Hindlimb muscle (tissue), 1 donor: Measurements from ENCODE around the gene NPHP3. TPM values are rescaled to one million over a fixed set of nuclear protein-coding genes. Genes with fewer than 3 reads are reported as not detected.
"Not testable (repeated sequence)": the region's sequence is repeated elsewhere in the genome, so short reads cannot be mapped to it uniquely, and the experiment has no call there.

Experiments
- DNase-seq: peaks from one replicate; pipeline ENCODE4 v3.0.0-alpha.2; 2013
- polyA plus RNA-seq: library from polyadenylated mRNA; unstranded; fragments of 120-200 nt; gene quantifications from one replicate; pipeline ENCODE4 v1.2.1, GENCODE V29; 2013; ENCODE audit not compliant: insufficient read length

Gene NPHP3
- 36.1 TPM for polyA plus RNA-seq

- DNase-seq, result peak; percentile 95
These were observed at the start of gene NPHP3 for GRCh38 chr3:132722165-132723023. TSS of gene NPHP3 (minus strand) at chr3:132722409. CDS start at chr3:132722355, 54 bp downstream.

DNA sequence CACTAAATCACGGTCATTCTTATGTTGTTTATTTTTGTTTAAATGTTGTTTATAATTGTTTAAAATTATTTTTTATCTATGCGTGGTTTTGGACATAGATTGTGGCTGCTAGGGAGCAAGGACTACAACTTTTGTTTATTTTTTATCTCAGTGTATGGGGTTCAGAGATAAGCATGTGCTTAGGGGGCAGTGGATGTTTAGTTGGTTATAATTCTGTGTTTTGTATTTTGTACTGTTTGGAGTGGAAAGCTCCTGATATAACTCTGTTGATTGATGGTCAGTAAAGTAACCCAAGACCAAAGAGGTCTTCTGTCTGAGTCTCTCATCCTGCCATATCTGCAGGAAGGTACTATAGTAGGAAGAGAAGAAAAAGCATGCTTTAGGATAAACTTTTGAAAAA, 36.5 kb upstream of the NPHP3 start:
- DNase-seq, result no peak

- DNase-seq, result no peak
These were observed 34.0 kb upstream of the NPHP3 start for GRCh38 chr3:132756108-132756650.

GRCh38 chr3:132753946-132754345, 31.7 kb upstream of the NPHP3 start:
- DNase-seq, result no peak

DNA sequence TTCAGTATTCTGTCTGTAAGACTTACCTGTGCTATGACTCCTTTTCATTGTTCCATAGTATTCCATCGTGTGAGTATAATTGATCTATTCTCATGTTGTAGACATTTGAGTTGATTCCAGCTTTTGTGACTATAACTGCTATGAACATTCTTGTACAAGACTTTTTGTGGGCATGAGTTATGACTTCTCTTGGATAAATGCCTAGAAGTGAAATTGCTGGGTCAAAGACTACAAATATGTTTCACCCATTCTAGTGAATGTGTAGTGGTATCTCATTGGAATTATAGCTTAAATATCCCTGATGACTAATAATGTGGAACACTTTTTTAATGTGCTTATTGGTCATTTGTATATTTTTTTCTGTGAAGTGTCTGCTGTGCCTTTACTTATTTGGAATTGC, 27.6 kb upstream of the NPHP3 start:
- DNase-seq, result no peak

DNA sequence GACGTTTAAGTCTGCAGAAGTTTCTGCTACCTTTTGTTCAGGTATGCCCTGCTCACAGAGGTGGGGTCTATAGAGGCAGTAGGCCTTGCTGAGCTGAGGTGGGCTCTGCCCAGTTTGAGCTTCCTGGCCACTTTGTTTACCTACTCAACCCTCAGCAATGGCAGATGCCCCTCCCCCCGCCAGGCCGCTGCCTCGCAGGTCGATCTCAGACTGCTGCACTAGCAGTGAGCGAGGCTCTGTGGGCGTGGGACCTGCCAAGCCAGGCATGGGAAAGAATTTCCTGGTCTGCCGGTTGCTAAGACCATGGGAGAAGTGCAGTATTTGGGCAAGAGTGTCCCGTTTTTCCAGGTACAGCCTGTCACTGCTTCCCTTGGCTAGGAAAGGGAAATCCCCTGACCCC, 24.5 kb upstream of the NPHP3 start:
- not testable (repeated sequence) for DNase-seq

DNA sequence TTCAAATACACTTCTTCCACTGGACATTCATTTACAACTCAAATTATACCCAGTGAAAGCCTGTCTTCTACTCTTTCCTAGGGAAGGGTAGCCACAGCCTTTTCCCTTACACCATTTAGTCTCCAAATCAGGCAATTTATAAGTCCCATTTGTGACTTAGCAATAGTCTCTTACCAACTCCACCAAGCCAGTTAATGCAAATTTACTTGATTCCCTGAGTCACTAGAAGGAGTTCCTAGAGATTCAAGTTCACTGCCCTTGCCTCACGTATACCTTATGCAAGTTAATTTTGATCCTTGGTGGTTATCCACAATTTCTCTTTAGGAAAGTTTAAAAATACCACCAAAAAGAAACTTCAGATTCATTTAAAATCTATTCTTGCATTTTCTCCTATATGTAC, 16.1 kb upstream of the NPHP3 start:
- no peak for DNase-seq

DNA sequence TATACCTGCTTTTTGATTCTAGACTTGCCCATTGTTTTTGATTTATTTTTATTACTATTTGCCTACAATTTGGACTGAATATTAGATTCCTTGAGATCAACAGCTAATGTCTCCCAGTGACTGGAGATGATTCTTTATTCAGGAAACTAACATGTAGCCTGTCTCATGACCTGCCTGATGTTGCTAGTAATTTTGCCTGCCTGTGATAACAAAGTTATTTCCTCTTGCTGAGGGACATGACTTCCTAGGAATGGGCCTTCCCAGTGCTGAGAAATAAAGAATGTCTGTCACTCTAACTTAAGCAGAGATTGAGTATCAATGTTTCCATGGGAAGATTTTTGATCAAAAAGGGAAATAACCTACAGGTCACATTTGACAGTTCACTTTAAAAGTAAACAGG, 13.4 kb upstream of the NPHP3 start:
- DNase-seq, result no peak

DNA sequence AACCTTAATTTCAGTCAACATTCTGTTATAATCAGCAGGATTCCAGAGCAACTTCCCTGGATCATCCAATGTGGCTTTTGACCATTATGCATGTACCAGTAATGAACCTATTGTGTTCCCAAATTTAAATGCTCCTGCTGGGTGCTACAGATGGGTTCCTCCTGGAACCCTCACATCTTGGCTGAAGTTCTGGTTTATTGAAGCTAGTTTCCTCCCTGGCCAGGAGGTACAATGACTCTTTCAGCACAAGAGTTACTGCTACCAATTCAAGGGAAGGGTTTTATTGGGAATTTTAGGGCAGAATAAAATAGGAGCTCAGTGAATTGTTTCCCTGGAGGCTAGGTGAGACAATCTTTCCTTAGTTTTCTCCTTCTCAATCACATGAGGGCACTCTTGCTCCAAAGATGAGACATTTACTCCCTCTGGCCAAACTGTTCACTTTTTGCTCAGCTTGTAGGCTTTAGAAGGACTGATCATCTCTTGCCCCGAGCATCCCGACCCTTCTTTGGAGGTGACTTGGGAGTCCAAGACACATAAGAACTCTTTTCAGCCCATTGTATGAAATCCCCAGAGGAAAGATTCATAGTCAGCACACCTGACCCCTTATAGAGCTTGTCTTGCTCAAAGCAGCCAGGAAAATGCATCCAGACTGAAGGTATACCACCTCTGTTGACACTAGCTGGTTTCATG, 8.8 kb upstream of the NPHP3 start:
- peak; percentile 56 for DNase-seq

GRCh38 chr3:132726341-132726823, 4.2 kb upstream of the NPHP3 start:
- no peak for DNase-seq

DNA sequence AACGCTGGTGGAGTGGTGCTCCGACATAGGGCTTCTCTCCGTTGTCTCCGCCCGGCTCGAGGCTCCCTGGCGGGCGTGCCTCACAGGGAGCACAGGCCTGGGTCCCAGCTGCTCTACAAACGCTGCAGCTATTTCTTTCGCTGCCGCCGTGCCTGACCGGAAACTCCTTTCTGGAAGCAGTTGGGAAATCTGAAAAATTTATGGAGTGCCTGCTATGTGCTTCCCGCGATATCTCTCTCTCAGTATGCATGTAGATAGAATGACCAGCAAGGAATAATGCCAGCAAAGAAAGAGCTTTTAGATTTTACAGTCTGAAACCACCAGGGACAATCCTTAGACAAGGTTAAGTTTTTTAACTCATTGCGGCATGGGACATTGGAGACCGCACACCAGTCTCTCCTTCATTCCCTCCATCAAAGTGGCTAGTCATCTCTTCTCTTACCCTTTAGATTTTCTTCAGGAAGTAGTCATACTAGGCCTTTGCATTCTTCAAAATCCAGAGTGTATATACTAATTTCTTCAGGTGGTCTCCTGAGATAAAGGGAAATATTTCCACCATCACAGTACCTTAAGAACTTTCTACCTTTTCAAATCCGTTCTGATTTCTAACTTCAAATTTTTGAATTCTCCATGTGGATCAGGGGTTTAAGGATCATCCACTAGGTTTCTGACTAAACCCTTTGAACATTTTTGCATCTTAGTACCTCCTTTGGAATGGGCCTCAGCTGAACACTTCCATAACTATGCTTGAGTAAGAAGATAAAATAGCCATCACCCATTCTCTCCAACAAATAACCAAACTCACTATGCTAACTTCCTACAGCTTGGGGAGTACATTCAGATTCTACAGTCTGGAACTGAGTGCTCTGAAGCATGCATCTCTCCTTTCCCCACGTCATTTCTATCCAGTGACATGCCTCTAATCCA, 1.1 kb upstream of the NPHP3 start:
- no peak for DNase-seq

DNA sequence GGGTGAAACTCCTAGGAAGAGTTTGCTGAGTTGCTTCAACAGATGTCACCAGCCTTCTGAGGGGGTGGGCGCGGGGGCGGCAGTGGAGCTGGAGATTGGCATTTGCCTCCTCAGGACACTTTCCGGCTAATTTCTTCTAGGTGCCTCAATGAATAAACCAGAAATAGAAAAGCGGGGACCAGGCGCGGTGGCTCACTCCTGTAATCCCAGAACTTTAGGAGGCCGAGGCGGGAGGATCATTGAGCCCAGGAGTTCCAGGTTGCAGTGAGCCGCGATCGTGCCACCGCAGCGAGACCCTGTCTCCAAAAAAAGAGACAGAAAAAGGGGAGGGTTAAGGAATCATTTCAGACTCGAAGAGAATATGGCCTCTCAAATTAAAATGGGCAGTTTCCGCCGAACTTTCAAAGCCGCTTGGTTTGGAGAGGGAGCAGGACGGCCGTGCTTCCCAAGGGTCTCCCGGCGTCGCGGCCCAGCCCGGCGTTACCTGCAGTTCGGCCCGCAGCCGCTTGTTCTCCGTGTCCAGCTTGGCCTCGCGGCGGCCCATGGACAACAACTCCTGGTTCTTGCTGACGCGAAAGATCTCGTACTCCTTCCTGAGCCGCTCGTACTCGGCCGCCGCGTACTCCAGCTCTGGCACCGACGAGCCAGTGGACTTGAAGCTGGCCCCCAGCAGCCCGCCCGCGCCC, 587 bp downstream of the NPHP3 start:
- DNase-seq, result no peak

DNA sequence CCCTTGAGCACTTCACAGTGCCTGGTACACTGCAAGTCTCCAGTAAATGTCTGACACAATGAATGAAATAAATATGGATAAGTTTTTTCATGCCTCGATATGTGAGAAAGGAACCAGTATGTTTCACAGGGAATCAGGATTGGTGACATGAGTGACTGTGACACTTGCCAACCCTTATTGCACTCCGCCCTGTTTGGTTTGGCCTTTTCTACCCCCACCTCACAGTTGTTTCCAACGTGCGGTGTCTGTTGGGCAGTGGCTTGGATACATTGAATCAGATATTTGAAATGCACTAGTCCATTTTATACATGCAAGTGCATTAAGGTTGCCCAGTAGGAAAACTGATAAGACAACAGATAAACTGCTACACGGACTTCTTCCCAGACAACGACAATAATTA, 2.0 kb downstream of the NPHP3 start:
- DNase-seq, result no peak

DNA sequence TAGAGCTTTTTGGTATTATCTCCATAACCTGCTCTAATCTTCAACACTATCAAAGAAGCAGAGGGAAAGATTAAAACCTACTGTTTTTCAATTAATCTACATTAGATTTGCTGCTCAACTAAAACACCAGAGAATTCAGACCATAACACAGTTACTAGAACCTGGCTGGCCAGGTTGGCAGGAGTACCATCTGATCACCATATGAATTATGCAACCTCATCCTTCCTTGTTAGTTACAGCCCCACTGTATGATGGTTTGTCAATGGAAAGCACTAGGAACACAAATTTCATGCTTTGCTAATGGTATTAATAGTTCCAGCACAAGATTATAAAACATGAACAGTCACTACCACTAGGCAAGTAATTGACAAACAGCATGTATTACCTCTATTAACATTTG, 5.8 kb downstream of the NPHP3 start:
- DNase-seq, result no peak

GRCh38 chr3:132713977-132714727, 8.1 kb downstream of the NPHP3 start:
- DNase-seq, result no peak

- no peak for DNase-seq
These were observed 11.9 kb downstream of the NPHP3 start for GRCh38 chr3:132710311-132710710.

- DNase-seq, result no peak
These were observed 12.4 kb downstream of the NPHP3 start for GRCh38 chr3:132709761-132710160.

DNA sequence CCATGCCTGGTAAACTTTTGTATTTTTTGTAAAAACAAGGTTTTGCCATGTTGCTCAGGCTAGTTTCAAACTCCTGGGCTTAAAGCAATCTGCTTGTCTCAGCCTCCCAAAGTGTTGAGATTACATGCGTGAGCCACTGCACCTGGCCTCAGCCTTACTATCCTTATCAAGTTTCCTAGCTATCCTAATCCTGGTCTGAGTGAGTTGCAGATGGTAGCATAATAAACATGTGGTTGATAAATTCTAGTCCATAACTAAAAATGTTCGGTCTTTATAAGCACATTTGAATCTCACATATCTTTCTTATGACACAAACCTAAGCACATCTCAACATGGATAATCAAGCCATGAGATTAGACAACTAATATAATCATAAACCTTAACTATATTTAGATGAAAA, 18.5 kb downstream of the NPHP3 start:
- no peak for DNase-seq

DNA sequence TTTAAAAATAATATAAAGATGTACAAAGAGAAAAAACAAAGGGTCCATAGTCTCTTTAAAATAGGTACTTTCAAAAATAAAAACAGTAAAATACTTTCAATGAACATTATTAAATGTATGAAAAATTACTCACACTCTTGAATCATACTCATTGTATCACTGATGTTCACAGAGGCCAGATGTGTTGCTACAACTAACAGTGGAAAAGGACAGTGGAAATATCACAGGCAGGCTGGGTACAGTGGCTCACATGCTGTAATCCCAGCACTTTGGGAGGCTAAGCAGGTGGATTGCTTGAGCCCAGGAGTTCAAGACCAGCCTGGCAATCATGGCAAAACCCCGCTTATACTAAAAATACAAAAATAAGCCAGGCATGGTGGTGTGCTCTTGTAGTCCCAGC, 26.8 kb downstream of the NPHP3 start:
- DNase-seq, result no peak

GRCh38 chr3:132694991-132695390, 27.2 kb downstream of the NPHP3 start:
- no peak for DNase-seq

GRCh38 chr3:132690040-132690439, 32.2 kb downstream of the NPHP3 start:
- no peak for DNase-seq
